Stimulated activated CD8-positive, alpha-beta memory T cell treated with anti-CD3 and anti-CD28 coated beads, Interleukin-15, amount 100 ng/mL, for 24 hours (primary cell): Measurements from ENCODE around the gene C22orf31.
A peak's percentile ranks its signal among the peaks of the same experiment; 100 is the strongest.

Experiments used
- DNase-seq: peaks from one replicate; pipeline ENCODE4 v3.0.0-alpha.2; 2020; ENCODE audit warnings: low read depth

C22orf31 gene

DNA sequence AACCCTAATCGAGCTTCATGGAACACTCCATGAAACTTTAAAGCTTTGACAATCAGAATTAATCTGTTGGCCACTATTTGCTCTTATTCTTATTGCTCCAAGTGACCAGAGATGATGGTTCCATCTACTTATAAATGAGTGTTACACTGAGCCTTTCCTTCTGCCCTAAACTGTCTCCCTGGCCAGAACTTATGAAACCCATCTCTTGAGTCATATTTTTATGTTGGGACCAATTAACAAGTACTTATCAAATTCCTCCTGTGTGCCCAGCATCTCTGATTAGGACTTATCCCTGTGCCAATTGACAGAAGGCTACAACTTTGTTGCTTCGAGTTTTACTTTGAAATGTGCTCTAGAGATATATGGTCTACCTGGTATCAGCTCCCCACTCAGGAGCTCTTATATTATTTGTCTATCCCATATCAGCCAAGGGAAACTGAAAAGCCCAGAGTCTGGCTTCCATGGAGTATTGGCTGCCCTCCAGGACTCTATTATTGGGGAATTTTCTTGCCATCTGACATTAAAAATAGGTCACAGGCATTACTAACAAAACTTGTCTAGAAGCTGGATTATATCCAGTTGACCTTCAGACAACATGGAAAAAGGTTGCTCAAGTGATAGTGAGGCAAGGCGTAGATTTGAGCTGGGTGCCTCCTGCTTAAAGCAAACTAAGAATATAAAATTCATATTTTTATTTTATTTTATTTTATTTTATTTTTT is 20.0 kb upstream of the C22orf31 start:
- no peak for DNase-seq

DNA sequence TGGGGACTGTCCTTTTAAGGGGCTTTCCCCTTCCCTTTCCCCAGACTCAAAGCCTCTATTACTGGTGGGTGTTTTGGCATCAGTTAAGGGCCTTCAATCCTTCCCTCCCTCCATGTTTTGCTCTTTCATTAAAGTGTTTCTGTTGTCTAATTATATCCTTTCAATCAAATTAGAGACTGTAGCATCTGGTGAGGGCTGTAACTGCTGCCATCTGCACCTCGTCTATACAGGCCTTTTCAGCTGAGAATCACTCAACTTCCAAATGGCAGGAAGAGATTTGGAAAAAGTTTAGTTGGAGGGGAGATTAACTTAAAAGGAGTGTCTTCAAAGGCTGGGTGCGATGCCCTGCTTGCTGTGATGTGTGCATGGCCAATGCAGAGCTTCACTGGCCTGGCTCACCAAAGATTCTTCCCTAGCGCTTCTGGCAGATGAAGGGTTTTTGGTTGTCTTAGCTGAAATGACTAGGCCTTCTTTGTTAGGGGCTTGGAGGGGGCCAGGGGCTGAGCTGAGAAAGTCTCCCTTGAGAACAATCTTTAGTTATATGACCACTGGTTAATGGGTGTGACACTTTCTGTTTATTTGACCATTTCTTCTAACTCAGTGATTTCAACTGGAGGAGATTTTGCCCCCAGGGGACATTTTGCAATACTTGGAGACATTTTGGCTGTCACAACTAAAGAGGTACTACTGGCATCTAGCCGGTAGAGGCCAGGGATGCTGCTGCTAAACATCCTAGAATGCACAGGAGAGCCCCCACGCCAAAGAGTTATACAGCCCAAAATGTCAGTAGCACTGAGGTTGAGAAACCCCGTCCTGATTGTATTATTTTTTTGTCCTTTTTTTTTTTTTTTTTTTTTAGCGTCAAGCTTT is 18.7 kb upstream of the C22orf31 start:
- DNase-seq, result no peak

- no peak for DNase-seq
These were observed 17.7 kb upstream of the C22orf31 start for GRCh38 chr22:29079218-29079901.

GRCh38 chr22:29078869-29079207 is 17.2 kb upstream of the C22orf31 start:
- DNase-seq, result no peak

DNA sequence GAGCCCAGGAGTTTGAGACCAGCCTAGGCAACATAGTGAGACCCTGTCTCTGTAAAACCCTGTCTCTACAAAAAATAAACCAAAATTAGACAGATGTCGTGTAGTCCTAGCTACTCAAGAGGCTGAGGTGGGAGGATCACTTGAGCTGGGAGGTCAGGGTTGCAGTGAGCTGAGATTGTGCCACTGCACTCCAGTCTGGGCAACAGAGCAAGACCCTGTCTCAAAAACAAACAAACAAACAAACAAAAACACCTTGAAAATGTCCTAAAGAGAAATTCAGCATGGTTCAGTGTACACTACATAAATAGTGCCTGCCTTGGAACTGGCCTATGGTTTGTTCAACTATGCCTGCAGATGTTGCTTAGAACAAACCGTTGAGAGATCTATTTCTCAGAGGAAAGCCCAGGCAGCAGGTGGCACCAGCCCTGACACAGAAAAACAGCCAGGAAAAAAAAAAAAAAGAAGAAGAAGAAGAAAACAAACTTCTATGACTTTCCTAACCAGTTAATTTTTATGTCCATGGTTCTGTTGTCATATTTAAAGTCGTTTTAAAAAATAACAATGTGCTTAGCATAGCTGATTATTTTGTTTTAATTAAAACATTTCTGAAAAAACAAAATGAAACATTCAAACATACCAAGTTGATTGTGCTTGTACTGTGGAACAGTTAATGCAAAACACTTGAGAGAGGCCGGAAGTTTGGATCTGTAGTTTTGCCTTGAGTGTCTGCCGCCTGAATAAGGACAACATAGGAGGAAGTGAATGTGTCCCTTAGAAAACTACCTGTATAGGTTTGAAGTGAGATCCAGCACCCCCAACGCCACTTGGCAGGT is 16.6 kb upstream of the C22orf31 start:
- DNase-seq, result no peak

GRCh38 chr22:29074276-29074772 is 12.7 kb upstream of the C22orf31 start:
- DNase-seq, result no peak

DNA sequence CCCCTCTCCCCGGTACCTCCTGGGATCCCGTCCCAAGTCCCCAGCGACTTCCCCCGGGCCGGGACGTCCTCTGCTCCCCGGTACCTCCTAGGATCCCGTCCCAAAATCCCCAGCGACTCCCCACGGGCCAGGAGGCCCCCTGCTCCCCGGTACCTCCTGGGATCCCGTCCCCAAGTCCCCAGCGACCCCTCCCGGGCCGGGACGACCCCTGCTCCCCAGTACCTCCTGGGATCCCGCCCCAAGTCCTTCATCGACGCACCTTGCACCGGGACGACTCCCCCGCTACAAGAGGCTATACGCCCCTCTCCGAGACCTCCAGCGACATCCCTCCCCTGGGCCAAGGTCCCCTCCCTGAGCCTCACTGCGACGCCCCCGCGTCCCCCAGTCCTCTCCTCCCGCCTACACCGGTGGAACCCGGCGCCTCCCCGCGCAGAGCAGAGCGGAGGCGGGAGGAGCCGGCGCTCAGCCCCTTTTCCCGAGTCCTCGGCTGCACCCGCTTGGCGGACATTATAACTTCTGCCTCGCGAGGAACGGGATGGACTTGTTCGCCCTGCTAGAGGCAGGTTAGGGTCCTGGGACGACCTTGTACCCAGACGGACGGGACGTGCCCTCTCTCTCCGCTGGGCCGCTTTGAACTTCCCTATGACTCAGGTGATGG is 12.1 kb upstream of the C22orf31 start:
- no peak for DNase-seq

DNA sequence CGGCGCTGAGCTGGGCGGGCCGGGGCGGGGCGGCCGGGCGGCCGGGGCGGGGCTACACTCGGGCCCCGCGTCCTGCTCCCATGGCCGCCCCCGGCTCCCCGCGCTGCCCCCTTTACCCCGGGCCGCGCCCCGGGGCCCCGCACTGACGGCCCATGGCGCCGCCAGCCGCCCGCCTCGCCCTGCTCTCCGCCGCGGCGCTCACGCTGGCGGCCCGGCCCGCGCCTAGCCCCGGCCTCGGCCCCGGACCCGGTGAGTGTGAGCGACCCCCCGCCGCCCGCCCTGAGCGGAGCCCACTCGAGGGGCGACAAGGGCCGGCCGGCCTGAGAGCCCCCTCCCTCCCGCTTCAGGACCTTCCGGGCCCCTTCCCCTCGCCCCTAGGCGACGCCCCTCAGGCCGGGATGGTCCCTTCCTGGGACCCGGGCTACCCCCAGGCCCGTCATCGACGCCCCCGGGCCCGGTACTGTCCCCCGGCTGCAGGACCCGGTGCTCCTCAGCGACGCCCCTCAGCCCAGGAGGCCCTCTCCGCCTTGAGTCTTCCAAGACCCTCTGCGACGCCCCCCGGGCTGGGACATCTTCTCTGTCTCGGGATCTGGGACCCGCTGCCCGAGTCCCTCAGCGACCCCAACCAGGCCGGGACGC is 11.5 kb upstream of the C22orf31 start, which contains the start of gene KREMEN1:
Gene KREMEN1, plus strand, starts transcription at position 57 of the 639 bp plus-strand sequence. Its CDS starts 96 bp downstream, at position 153.
- no peak for DNase-seq

DNA sequence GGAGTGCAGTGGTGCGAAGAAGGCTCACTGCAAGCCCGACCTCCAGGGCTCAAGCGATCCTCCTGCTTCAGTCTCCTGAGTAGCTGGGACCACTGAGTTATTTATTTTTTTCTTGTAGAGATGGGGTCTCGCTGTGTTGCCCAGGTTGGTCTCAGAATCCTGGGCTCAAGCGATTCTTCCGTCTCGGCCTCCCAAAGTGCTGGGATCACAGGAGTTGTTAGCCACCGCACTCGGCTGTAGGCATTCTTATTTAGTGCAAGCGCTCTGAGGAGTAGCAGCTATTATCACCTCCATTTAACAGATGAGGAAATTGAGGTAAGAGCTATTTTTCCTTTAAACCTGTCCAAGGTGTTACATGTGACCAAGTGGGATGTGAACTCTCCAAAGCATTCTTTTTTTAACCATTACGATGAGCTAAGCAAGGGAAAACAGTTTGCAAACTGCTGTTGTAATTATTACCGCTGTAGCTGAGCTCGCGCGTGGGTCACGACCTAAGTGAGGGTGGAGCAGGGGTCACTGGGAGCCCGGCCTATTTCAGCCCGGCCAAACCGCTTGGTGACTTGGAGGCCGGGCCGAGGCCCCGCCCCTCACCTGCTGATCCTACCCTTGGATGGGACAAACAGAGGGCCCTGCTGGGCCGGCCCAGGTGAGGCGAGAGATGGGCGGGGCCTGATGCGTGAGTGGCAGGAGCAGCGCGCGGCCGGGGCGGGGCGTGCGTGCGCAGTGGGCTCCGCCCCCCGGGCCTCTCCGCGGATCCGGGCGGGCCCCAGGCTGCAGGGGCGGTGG is 10.8 kb upstream of the C22orf31 start:
- DNase-seq, result peak; percentile 52

GRCh38 chr22:29071261-29072045 is 9.8 kb upstream of the C22orf31 start:
- DNase-seq, result no peak

GRCh38 chr22:29070490-29070889 is 8.9 kb upstream of the C22orf31 start:
- no peak for DNase-seq

- DNase-seq, result no peak
These were observed 7.8 kb upstream of the C22orf31 start for GRCh38 chr22:29069463-29069862.

GRCh38 chr22:29065468-29066190 is 4.0 kb upstream of the C22orf31 start:
- no peak for DNase-seq

DNA sequence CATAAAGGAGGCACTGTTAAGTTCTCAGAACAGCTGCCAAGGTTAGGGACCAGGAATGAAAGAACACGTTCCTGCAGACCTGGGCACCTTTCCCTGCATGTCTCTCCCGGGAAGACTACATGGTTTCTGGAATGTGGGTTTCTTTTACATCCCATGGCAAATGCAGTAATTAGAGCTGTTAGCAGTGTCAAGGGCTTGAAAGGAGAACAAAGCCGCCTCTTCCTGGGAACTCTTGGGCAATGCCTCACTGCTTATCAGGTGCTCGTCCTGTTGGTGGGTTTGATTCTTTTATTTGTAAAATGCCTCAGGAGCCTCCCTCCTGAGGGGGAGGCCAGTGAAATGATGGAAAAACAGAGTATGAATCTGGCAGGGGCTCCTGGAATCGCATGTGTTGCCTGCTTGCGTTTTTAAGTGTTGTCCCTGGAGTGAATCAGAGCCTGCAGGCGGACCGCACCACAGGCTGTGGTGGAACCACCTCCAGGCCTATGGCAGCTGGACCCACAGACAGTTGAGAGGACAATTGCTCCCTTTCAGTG is 723 bp upstream of the C22orf31 start:
- DNase-seq, result no peak

GRCh38 chr22:29060931-29061330 is 700 bp downstream of the C22orf31 start:
- DNase-seq, result no peak

DNA sequence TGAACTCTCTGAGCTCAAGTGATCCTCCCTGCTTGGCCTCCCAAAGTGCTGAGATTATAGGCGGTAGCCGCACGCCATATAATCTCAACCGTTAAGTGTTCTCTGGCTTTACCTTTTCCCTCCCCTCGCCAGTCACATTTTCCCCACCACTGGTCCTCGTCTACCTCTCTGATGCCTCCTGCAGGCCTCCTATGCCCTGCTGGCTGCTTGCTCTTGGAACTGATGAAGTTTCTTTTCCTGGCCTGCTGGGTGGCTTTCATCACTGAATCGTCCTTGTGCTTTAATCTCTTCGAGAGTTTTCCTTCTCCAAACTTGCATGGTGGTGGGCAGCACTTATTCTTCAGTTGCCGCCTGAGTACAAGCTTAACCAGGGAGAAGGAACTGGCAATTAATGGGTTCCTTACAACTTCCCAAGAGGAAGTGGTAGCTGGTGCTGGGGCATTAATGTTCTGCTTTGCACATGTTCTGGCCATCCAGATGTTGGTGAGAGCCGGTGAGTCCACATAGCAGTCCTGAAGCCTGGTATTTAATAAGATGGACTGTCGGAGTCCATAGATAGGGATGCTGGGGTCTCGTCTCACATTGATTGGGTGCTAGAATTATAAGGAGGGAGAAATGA is 1.3 kb downstream of the C22orf31 start:
- DNase-seq, result no peak

GRCh38 chr22:29056472-29056871 is 5.2 kb downstream of the C22orf31 start:
- no peak for DNase-seq
